Ovary (tissue), 9 donors: ENCODE data around the gene INHA. TPM values are rescaled to one million over a fixed set of nuclear protein-coding genes. Genes with fewer than 3 reads are reported as not detected.

Experiments used
- DNase-seq, 5 donors: peaks; one replicate each; pipeline ENCODE4 v3.0.0-alpha.2; 2019 to 2020
- H3K27ac ChIP-seq, 2 donors: fragments of 200-600 bp; one replicate each; pipeline versions ENCODE4 v1.5.1 to v1.8.0; 2019 to 2022
- H3K27me3 ChIP-seq: fragments of 200-600 bp; one replicate; pipeline ENCODE4 v1.8.0; 2022
- H3K36me3 ChIP-seq: fragments of 200-600 bp; sonication (generic); one replicate; pipeline ENCODE4 v1.5.1; 2019
- H3K4me1 ChIP-seq: one replicate; pipeline ENCODE4 v1.8.1; 2013; ENCODE audit warnings: mild to moderate bottlenecking, moderate library complexity; ENCODE audit not compliant: insufficient read depth
- H3K4me3 ChIP-seq: fragments of 200-600 bp; sonication (generic); one replicate; pipeline ENCODE4 v1.5.1; 2017
- H3K9me3 ChIP-seq, 2 donors: fragments of 200-600 bp in 1 of 2; sonication (generic) in 1 of 2; one replicate each; pipeline versions ENCODE4 v1.5.1 to v1.8.1; 2013 to 2019; ENCODE audit warnings: mild to moderate bottlenecking in 1 of 2, moderate library complexity in 1 of 2
- EP300 ChIP-seq: sonication (generic); formaldehyde crosslinking; IDR thresholded peaks from one replicate; pipeline ENCODE4 v1.6.1; 2017; ENCODE audit warnings: antibody characterized with exemption
- POLR2A ChIP-seq: fragments of 450-650 bp; IDR thresholded peaks from one replicate; pipeline ENCODE4 v1.6.1; 2017; ENCODE audit warnings: antibody characterized with exemption, mild to moderate bottlenecking, moderate library complexity
- WGBS, 3 donors: extraction: QIAGEN DNeasy Blood & Tissue Kit in 1 of 3; methylation state at CpG; one replicate each; pipeline versions ENCODE4 v1.1.5 to v1.1.7; 2013 to 2017; 5-methylcytosine and 5-hydroxymethylcytosine counted together
- intact Hi-C, 4 donors: fragments of 100-400 bp; cut with DNase I; formaldehyde crosslinking; loops; one replicate each; pipeline versions ENCODE4 v1.11.0 to v1.15.1; 2022 to 2023
- polyA plus RNA-seq, 2 donors: library from polyadenylated mRNA; stranded (reverse); fragments of 200-250 nt in 1 of 2; fragments of 350-450 nt in 1 of 2; fragmentation: Illumina TruSeq in 1 of 2; extraction: RNeasy Lipid Tissue Mini Kit (QIAGEN cat#74804) in 1 of 2; gene quantifications; one replicate each; pipeline ENCODE4 v1.2.3, GENCODE V29; 2013 to 2014
- total RNA-seq, 7 donors: library from RNA; depleted of rRNA in 2 of 7; stranded (reverse); fragments of >200 nt in 2 of 7; fragmentation: NEBNext Ultra II Directional in 3 of 7; extraction: Animal tissue kit (Norgen Biotek cat#: 25700) in 3 of 7; gene quantifications; one replicate each; pipeline versions ENCODE4 v1.1.0 to v1.2.4, GENCODE V29; 2016 to 2023
- TF ChIP-seq, protein P1 (sequence below), 3 donors: fragments of 450-650 bp in 2 of 3; fragments of 200-600 bp in 1 of 3; IDR thresholded peaks; one replicate each; pipeline versions ENCODE4 v1.5.1 to v1.8.0; 2016 to 2022; ENCODE audit warnings: antibody characterized with exemption in 3 of 3, mild to moderate bottlenecking in 1 of 3
- donor health status: DM: no; HTN: no; CAD: no; lungs with moderate emphysema.
- donor health status: DM: no; HTN: no; CAD: no.
- donor health status: Bipolar disorder and iron deficiency.
- donor health status: DM: yes; HTN: yes; CAD: no.
- donor health status: DM: no; HTN: no; CAD: no.
- donor health status: DM: yes; HTN: yes; CAD: no.

INHA gene
- total and polyA plus RNA-seq, 9 donors: 38.4 to 165 (median 79.4) TPM

DNA sequence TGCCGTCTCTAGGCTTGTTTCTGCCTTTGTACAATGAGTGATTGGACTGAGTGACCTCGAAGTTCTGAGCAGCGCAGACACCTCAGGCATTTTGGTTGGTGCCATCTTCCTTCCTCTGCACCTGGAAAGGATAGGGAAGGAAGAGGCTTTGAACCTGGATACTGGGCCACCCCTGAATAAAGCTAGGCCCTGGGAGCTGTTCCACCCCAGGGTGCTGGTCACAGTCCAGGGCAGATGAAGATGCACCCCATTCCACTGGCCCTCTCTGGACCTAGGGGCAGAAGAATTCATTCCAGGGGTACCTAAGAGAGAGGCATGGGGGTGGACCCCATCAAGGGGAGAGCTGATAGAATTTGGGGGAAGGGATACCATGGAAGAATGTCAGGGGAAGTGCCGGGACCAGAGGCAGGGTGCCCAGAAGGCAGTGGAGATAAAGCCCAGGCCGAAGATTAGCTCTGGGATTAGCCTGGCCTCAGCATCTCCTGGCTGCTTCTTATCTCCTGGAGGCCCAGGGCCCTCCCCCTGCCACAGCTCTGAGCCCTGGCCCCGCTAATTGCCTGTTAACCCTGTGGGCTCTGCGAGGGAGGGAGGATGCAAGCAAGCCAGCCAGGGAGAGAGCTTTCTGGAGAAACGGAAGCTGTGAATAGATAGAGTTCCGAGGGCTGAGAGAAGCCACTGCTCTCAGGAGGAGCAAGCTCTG, 46.4 kb upstream of the INHA start:
- WGBS, 3 donors: 34 to 53% (median 47%) methylated on average over 9 of the region's 9 CpGs
- no peaks in the 10 kb centered on the region for H3K4me1 ChIP-seq
- no peak for DNase-seq
- no peak overlapping the region for H3K27ac ChIP-seq
- H3K36me3 ChIP-seq: no peaks in the 10 kb centered on the region
- no peaks in the 10 kb centered on the region for H3K9me3 ChIP-seq
- no peak overlapping the region for H3K4me3 ChIP-seq
- no peaks in the 10 kb centered on the region for H3K27me3 ChIP-seq
- TF ChIP-seq EP300 (no peak), POLR2A (no peak)
- TF ChIP-seq, protein P1, sequence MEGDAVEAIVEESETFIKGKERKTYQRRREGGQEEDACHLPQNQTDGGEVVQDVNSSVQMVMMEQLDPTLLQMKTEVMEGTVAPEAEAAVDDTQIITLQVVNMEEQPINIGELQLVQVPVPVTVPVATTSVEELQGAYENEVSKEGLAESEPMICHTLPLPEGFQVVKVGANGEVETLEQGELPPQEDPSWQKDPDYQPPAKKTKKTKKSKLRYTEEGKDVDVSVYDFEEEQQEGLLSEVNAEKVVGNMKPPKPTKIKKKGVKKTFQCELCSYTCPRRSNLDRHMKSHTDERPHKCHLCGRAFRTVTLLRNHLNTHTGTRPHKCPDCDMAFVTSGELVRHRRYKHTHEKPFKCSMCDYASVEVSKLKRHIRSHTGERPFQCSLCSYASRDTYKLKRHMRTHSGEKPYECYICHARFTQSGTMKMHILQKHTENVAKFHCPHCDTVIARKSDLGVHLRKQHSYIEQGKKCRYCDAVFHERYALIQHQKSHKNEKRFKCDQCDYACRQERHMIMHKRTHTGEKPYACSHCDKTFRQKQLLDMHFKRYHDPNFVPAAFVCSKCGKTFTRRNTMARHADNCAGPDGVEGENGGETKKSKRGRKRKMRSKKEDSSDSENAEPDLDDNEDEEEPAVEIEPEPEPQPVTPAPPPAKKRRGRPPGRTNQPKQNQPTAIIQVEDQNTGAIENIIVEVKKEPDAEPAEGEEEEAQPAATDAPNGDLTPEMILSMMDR (IDR thresholded peaks at IDR 0.05): no peak
- intact Hi-C loops: loop anchor here in 3 of 4 donors (2.0 to 10.0 kb wide), 5 partner anchors 43 to 251 kb away; partner anchors contain the start of gene DNAJB2 (in 2 of the 3)

DNA sequence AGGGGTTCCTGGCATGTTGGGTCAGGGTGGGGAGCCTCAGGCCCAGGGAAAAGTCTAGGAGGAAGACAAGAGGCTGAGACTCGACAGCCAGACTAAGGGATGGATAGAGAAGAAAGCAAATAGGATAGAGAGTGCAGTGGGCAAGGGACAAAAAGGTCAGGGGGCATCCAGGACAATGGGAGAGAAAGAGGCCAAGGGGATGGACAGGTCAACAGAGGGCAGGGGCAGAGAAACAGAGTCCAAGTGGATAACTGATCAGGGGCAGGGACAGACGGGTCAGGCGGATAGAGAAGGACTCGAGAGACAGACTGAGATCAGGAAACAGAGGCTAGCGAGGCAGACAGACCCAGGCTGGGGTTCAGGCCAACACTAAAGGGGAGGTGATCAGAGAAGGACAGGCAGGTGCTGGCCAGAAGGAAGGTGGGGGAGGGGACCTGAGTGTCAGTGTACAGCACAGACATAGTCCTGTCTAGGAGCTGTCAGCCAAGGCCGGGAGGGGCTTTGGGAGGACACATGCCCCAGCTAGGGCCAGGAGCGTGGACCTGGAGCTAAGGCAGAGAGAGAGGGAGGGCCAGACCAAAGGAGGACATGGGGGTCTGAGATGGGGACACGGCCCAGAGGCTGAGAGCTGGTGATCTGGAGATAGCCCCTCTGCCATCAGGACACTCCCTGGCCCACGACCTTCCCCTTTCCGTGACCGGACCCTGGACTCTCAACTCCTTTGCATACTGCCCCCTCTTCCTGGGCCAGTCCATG, 45.6 kb upstream of the INHA start:
- no peak for DNase-seq
- H3K36me3 ChIP-seq: no peaks in the 10 kb centered on the region
- H3K27me3 ChIP-seq: no peaks in the 10 kb centered on the region
- H3K4me1 ChIP-seq: no peaks in the 10 kb centered on the region
- 65 to 70% (median 69%) methylated on average over 11 of the region's 11 CpGs for WGBS, 3 donors
- H3K27ac ChIP-seq: no peak overlapping the region
- TF ChIP-seq EP300: no peak
- no peak for TF ChIP-seq POLR2A
- TF ChIP-seq, protein P1 (IDR thresholded peaks at IDR 0.05): no peak
- H3K4me3 ChIP-seq: no peak overlapping the region
- intact Hi-C loops: loop anchor here in 3 of 4 donors (2.0 to 10.0 kb wide), 4 partner anchors 52 to 252 kb away; partner anchors contain the start of gene DNAJB2 (in 2 of the 3)
- H3K9me3 ChIP-seq: no peaks in the 10 kb centered on the region

DNA sequence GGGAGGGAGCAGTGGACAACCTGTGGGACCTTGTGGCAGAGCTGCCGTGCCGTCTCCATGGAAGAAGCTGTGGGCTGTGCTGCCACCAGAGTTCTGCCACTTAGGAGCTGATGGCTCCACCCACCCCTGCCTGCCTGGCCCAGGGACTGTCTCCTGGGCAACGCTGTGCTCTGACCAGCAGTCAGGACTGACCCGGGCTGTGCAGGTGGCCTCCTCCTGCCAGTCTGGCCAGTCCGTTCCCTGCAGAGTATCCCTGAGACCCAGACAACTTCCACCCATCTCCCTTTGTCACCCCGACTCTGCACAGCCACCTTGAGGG, 45.1 kb upstream of the INHA start:
- TF ChIP-seq EP300 (no peak), POLR2A (no peak)
- TF ChIP-seq, protein P1 (IDR thresholded peaks at IDR 0.05): no peak
- Histone ChIP-seq H3K4me1 (no peaks in the 10 kb centered on the region), H3K9me3 (no peaks in the 10 kb centered on the region), H3K27ac (no peak overlapping the region), H3K4me3 (no peak overlapping the region), H3K36me3 (no peaks in the 10 kb centered on the region), H3K27me3 (no peaks in the 10 kb centered on the region)
- intact Hi-C loops: loop anchor here in 3 of 4 donors (2.0 to 10.0 kb wide), 4 partner anchors 52 to 252 kb away; partner anchors contain the start of gene DNAJB2 (in 2 of the 3)
- DNase-seq: no peak
- WGBS, 3 donors: 49 to 66% (median 57%) methylated on average over 6 of the region's 6 CpGs

DNA sequence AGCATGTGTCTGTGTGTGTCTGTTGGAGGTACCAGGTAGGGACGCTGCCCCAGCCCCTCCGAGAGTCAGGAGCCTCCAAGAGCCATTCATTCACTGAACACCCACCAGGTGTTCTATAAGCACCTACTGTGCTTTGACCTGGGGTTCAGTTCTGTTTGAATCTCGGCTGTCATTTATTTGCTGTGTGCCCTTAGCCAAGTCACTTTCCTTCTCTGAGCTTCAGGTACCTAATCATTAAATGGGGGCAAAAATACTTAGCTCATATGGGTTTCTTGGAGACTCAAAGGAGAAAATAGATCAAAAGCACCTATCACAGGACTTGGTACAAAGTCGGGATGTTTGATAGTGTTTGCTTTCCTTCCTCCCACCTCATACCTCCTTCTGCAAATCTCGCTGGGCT, 44.6 kb upstream of the INHA start:
- WGBS, 3 donors: 45 to 62% (median 48%) methylated on average over 5 of the region's 5 CpGs
- Histone ChIP-seq H3K9me3 (no peaks in the 10 kb centered on the region), H3K4me1 (no peaks in the 10 kb centered on the region), H3K27me3 (no peaks in the 10 kb centered on the region), H3K36me3 (no peaks in the 10 kb centered on the region), H3K27ac (no peak overlapping the region), H3K4me3 (no peak overlapping the region)
- DNase-seq: no peak
- TF ChIP-seq EP300 (no peak), POLR2A (no peak)
- TF ChIP-seq, protein P1 (IDR thresholded peaks at IDR 0.05): no peak
- intact Hi-C loops: loop anchor here in 3 of 4 donors (2.0 to 10.0 kb wide), 4 partner anchors 53 to 253 kb away; partner anchors contain the start of gene DNAJB2 (in 2 of the 3)
